NCI-H446 treated with DMSO at 0.1 percent for 48 hours (cell line): ENCODE results near the gene MAD1L1.

Source experiments
- DNase-seq: peaks from one replicate; lab custom pipeline; 2025; lab: John Stamatoyannopoulos, UW

Gene MAD1L1

DNA sequence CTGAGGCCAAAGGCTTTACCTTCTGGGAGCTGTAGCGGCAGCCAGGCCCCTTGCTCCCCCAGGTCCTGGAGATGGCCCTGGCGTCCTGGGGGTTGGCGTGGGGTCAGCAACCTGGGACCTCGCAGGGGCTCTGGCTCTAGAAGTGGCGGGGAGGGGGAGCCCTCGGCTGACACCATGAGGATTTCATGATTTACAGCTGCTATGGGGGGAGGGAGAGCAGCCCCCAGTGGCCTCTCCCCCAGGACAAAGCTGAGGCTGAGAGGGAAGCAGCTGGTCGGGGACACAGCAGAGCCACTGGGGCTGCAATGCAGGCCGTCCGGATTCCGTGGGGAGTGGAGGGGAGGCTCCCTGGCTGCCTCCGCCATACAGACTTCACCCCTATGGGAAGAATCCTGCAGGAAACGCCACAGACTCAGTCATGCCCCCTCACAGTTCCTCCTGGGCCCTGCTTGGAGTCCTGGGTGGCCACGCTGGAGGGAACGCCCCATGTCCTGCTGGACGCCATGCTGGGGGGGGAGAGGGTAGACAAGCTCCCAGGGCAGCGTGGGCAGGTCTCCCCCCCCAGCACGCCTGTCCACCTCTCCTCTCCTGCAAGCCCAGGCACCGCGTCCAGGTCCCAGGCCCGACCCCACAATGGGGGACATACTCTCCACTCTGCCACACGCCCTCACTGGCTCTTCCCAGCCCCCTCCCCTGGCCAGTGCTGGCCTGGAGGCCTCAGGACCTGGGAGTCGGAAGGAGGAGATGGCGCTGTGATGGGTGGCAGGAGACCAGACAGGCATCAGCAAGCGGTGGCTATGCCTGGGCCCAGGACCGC is 319.1 kb downstream of the MAD1L1 start:
- DNase-seq, result no peak

GRCh38 chr7:1912593-1913465 is 319.9 kb downstream of the MAD1L1 start:
- no peak for DNase-seq

GRCh38 chr7:1911571-1911970 is 321.2 kb downstream of the MAD1L1 start:
- no peak for DNase-seq

GRCh38 chr7:1910827-1911226 is 321.9 kb downstream of the MAD1L1 start:
- no peak for DNase-seq

DNA sequence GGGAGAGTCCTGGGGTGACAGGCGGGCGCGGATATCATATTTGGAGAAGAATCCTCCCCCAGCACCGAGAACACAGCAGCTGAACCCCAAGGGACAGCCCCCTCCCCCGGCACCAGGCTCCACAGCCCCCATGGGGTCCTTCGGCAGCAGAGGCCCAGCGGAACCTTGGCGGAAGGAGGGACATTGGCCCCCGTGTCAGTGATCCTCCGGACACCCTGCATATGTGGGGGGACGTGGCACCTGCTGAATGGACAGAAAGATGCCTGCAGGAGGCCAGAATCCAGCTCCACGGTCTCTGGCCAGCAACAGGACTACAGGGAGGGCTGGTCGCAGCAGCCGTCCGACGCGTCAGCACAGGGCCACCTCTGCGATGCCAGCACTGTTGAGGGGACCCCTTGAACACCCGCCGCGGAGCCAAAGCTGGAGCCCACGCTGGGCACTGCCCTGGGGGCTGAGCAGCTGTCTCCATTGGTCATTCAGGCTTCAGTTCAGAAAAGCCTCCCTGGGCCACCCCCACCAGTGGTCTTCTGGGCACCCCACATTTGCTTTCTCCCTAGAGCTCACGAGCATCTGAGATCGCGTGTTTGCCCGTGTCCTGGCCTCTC is 322.6 kb downstream of the MAD1L1 start:
- DNase-seq, result no peak

- DNase-seq, result no peak
Observed at GRCh38 chr7:1909476-1909875, 323.3 kb downstream of the MAD1L1 start.

DNA sequence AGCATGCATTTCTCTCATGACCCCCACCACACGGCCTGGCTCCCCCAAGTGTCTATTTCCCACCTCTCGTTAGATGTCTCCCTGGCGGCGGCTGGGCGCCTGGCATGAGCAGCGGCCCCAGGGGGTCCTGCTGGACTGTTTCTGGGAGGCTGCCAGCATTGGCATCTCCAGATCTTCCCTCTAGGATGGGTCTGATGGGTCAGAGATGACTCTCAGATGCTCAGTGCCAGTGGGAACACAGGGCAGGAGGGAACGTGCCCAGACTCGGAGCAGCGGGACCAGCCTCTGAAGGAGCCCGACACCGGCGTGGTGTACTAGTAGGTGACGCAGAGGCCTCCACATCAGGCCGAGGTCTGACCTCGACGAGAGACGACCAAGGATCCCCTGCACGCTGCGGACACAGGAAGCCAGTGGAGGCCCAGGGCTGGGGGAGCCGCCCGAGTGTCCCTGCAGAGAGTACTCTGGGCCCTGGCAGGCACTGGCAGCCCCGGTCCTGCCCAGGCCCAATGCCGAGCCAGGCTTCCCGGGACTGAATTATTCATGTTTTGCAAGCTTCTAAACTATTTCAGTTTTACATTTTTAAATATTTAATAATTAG is 323.8 kb downstream of the MAD1L1 start:
- no peak for DNase-seq

DNA sequence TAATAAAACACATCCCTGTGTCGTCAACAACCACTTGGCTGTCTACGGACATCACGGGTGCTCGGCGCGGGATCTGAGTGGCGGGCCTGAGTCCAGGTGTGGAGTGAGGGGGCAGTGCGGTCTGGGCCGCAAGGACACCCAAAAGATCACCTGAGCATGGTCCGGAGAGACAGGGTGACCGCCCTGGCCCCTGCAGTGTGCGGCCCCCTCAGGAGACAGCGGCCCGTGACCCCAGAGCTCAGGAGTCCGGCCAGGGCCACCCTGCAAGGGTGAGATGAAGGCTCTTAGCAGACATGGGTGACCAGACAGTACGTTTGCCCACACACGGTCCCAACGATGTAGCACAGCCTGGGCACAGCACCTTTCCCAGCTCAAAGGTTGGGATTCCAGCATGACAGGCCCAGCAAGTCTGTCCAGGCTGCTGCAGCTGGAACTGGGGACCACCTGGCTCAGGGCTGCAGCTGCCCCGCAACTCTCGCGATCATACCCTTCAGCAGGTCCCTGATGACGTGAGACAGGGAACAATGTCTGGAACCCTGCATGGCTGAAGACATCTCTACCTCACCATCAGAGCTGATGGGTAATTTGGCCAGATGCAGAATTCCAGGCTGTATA is 324.9 kb downstream of the MAD1L1 start:
- DNase-seq, result no peak

DNA sequence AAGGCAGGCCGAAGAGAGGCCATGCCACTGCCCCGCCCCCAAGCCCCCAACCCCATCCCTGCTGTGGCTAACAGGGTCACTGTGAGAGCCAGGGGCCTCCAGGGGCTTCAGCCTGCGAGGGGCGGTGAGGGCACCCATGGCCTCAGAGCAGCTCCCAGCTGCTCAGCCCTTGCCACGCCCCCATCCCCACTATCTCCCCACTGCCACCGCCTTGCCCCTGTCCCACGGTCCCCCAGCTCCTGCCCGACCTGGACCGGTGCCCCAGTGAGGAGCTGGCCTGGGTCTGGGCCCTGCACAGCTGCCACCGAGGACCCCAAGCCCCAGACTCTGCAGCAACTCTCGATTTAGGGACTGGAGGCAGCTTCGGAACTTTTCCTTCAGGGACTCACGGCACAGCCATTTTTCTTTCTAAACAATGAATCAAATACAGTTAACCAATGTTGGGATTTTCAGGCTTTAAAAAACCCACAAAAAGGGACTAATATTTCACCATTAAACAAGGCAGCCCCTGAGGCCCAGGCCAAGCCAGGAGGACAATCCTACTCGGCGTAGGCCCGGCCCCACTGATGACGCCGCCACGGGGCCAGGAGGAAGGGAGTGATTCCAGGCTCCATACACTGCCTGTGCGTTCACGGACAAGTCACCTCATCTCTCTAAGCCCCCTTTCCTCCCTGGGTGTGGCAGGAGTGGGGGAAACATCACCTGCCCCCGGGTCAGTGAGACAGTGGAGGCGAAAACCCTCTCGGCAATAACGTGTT is 325.6 kb downstream of the MAD1L1 start:
- DNase-seq, result no peak

- DNase-seq, result no peak
Observed at GRCh38 chr7:1906087-1906830, 326.5 kb downstream of the MAD1L1 start.

DNA sequence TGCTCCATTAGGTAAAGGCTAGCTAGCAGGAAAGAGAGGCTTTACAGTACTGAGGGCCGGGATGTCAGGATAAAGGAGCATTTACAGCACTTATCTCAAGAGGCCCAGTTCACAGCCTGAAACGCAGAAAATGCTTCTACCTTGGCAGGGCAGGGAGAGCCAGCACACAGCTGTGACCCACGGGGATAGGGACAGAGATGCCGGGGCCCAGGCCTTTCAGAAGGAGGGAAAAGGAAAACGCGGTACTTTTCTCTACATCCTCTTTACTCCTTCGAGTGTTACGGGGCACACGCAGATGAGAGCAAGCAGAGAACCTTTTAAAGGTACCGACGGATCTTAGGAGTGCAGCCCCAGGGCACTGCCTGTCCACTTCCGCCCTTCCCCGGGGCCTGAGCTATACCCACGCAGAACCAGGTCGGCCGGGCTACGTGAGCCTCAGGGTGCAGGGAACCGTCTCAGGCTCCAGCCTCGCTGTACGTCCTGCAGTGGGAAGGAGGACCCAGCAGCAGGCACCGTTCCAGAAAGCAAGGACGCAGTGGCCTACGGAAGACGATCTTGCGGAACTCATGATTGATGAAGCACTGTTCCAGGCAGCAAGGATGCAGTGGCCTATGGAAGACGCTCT is 330.4 kb downstream of the MAD1L1 start:
- no peak for DNase-seq

GRCh38 chr7:1901431-1902210 is 331.1 kb downstream of the MAD1L1 start:
- no peak for DNase-seq

- no peak for DNase-seq
Observed at GRCh38 chr7:1900847-1901246, 331.9 kb downstream of the MAD1L1 start.

GRCh38 chr7:1899951-1900762 is 332.6 kb downstream of the MAD1L1 start:
- DNase-seq, result no peak

DNA sequence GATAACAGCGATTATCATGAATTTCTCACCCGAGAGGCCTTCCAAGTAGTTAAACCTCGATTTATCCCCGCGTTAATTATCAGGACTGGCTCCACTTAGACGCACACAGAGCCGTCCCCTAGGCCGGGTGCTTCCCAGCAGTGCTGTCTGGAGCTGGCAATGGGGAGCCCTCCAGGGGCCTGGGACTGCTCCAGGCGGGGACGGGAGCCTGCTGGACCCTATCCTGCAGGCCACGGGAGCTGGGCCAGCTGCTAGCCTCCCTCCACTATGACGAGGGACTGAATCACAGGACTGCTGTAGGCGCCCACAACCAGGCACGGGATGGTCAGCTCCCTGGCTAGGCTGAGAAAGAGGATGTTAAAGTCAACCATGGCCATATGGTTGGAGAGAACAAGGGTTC is 333.5 kb downstream of the MAD1L1 start:
- DNase-seq, result no peak

- DNase-seq, result no peak
Observed at GRCh38 chr7:1898628-1899185, 334.0 kb downstream of the MAD1L1 start.

GRCh38 chr7:1897861-1898627 is 334.7 kb downstream of the MAD1L1 start:
- no peak for DNase-seq
